A172 (cell line): ENCODE results near the gene MAP3K12. TPM values are rescaled to one million over a fixed set of nuclear protein-coding genes. Genes with fewer than 3 reads are reported as not detected.
"Not testable (repeated sequence)": the region's sequence is repeated elsewhere in the genome, so short reads cannot be mapped to it uniquely, and the experiment has no call there.

ENCODE experiments used
- DNase-seq: peaks from one replicate; pipeline ENCODE4 v3.0.0-alpha.2; 2015; ENCODE audit warnings: low spot score
- total RNA-seq: library from RNA; depleted of rRNA; stranded (reverse); fragments of >200 nt; shearing (Covaris generic); gene quantifications from 2 replicates; pipeline ENCODE4 v1.2.3, GENCODE V29; 2014

The MAP3K12 gene
- total RNA-seq, 1 experiment from 2014 or later, result 14.0 TPM

DNA sequence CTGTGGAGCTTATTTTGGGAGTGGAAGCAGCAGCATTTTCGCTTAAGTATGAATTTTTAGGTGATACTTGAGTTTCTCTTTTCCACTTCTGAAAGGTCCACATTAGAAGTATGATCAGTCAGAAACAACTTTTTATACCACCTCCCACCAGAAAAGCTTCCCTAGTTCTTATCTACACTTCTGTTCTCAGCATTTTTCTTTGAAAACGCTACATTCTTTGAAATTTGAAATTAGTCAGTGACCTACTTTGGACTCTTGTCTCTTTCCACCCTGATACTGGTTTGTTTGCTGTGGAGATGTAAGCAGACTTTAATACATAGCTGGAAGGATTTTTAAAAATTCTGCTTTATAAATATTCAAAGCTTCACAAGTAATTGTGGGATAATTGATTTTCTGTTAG lies 25.2 kb downstream of the MAP3K12 start:
- DNase-seq, result no peak

- DNase-seq, result no peak
Observed at GRCh38 chr12:53472056-53472582, 27.1 kb downstream of the MAP3K12 start.

DNA sequence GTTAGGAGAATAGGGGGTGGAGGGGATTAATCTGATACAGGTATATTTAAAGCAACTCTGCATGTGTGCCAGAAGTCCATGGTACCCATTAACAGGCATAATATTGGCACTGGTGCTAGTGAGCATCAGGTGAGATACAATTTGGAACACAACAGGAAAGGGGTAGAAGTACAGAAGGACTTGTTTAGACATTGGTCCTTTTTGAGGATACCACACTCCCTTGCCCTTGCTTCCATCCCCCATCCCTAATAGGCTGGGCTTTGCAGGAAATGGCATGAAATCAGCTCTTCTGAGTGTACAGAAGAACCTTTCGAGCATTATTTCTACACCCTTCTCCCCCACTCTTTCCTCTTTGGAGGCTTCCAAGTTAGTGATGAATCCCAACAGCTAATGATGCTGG lies 31.0 kb downstream of the MAP3K12 start:
- DNase-seq, result no peak

DNA sequence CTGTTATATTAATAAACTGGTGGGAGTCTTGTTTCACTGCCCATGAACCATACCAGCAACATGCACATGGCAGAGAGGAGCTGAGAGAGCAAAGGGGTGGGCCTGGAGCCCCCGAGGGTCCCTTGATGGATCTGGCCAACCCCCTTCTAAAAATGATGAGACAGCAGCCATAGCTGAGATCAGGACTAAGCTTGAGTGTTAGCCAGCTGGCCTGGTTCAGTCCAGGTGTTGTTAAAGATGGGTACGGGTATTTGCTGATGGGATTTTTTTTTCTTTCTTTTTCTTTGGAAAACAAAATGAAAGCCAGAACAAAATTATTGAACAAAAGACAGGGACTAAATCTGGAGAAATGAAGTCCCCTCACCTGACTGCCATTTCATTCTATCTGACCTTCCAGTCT lies 31.4 kb downstream of the MAP3K12 start:
- DNase-seq, result no peak

- no peak for DNase-seq
Observed at GRCh38 chr12:53467082-53467481, 32.2 kb downstream of the MAP3K12 start.

GRCh38 chr12:53466640-53467039 lies 32.6 kb downstream of the MAP3K12 start:
- DNase-seq, result no peak

GRCh38 chr12:53465679-53466078 lies 33.6 kb downstream of the MAP3K12 start:
- DNase-seq, result no peak

DNA sequence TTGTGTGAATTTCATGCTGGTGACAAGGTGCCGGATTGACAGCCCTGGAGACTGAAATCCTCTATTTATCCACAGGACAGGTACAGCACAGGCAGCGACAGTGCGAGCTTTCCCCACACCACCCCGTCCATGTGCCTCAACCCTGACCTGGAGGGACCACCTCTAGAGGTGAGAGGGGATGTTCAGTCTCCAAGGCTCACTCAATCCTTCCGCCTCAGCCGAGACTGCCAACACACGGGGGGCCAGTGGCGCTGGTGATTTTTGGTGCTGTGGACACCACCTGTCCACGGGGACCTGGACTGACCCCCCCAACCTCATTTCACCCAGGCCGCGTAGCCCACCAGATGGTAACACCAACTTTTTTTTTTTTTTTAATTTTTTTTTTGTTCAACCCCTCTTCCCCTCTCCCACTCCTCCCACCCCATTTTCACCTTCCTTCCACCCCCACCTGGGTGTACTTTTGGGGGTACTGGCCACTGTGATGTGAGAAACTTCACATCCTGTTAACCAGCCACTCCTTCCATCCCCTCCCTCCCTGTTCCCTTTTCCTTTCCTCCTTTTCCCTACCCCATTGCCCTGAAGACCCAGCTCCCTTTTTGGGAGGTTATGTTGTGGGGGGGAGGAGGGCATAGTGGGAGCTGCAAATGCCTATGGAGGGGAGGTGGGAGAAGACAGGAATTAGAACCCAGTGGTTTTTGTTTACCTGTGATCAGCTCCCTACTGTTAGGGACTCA lies 34.4 kb downstream of the MAP3K12 start:
- no peak for DNase-seq

DNA sequence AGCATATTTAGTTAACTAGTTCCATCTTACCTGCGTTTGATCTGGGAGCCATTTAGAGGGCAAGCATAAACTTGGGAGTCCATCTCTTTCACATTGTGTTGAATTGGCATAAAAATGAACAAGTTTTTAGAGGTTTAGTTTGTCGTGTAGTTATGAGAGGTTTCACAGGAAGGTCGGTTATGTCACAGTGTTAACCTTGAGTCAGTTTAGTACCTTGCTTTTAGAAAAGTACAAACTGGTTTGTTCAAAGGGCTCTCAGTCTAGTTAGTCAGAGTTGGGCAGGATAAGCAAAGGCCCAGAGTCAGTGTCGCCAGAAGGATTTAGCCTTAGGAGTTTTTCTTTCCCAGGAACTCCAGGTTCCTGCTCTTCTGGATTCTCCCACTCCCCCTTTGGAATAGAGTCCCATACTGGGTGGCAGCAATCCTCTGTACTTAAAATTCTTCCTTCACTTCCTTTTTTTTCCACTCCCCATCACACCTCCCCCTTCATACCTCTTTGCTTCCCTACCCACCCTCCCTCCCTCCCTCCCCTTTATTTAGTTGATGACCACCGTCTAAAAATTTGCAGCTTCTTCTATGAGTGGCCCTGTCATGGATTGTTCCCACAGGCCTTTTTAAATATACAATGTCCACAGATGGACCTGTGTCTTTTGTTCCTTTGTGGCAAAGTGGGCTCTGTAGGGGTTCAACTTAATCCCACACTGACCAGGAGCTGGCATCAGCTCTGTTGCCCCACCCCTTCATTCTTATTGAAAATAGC lies 35.3 kb downstream of the MAP3K12 start:
- no peak for DNase-seq

DNA sequence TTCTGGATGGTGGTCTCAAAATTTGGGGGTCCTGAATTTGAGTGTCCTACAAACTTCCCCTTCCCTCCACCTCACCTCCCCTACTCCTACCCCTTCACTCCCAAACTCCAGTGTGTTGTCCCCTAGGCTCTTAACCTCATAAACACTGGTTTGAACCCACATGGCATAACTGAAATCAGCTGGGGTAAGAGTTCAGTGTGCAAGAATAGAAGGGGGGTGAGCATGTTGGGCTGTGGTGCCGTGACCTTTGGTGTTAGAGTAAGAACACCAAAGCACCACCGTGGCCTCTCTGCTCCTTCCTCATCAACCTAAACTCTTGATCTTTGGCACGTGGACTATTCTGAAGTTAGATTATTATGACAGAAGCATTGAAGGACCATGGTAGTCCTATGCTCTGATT lies 36.3 kb downstream of the MAP3K12 start:
- DNase-seq, result no peak

GRCh38 chr12:53461591-53461990 lies 37.7 kb downstream of the MAP3K12 start:
- no peak for DNase-seq

GRCh38 chr12:53461059-53461458 lies 38.2 kb downstream of the MAP3K12 start:
- DNase-seq, result no peak

GRCh38 chr12:53459097-53459496 lies 40.2 kb downstream of the MAP3K12 start:
- no peak for DNase-seq

DNA sequence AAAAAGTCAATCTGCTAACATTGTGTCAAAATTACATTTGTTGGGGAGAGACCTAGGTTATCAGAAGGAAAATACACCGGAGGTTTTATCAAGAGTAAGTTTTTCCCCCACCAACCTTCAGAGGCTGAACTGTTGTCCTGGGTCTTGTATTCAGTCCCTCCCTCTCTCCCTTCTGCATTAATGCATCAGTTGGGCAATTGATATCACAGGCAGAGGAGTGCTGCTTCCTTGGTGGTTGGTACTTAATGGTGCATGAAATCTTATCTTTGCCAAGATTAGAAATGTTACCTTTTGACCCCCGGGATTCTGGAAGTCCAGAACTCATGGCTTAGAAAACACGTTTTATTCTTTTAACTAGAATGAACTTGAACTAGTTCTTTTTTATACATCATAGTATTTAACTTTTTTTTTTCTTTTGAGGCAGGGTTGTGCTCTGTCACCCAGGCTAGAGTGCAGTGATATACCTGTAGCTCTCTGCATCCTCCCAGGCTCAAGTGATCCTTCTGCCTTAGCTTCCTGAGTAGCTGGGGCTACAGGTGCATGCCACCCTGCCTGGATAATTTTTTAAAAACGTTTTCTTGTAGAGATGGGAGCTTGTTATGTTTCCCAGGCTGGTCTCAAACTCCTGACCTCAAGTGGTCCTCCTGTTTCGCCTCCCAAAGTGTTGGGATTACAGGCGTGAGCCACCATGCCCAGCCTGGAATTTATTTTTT lies 42.4 kb downstream of the MAP3K12 start:
- no peak for DNase-seq

- no peak for DNase-seq
Observed at GRCh38 chr12:53454707-53455106, 44.6 kb downstream of the MAP3K12 start.

GRCh38 chr12:53453953-53454640 lies 45.2 kb downstream of the MAP3K12 start:
- DNase-seq, result no peak

- peak; percentile 78 for DNase-seq
Observed at GRCh38 chr12:53452159-53453077, 46.8 kb downstream of the MAP3K12 start.

- peak; percentile 98 for DNase-seq
Observed at GRCh38 chr12:53451661-53452158, 47.5 kb downstream of the MAP3K12 start, which contains the start of gene PCBP2. TSS of gene PCBP2 (plus strand) at chr12:53452102. CDS start at chr12:53454801, 2,699 bp downstream.

DNA sequence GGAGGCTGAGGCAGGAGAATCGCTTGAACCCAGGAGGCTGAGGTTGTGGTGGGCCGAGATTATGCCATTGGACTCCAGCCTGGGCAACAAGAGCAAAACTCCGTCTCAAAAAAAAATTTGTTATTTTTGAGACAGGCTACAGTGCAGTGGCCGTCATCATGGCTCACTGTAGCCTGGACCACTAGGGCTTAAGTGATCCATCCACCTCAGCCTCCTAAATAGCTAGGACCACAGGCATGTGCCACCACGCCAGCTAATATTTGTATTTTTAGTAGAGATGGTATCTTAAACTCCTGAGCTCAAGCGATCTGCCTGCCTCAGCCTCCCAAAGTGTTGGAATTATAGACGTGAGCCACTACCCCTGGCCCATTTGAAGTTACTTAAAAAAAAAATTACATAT lies 48.3 kb downstream of the MAP3K12 start:
- DNase-seq, result no peak

DNA sequence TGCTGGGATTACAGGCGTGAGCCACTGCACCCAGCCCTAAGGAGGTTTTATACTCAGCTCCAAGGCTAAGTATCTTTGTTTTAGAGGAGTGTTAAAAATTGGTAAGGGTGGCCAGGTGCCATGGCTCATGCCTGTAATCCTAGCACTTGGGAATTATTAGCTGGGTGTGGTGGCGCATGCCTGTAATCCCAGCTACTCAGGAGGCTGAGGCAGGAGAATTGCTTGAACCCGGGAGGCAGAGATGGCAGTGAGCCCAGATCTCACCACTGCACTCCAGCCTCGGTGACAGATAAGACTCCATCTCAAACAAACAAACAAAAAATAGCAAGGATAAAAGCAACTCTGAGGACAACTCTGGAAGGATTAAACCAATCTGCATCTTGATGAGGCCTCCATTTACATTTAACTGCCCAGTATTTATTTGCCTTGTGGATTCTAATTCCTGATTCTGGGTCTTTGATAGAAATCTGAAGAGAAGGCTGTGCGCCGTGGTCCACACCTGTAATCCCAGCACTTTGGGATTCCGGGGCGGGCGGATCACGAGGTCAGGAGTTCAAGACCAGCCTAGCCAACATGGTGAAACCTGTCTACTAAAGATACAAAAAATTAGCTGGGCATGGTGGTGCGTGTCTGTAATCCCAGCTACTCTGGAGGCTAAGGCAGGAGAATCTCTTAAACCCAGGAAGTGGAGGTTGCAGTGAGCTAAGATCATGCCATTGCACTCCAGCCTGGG lies 54.5 kb downstream of the MAP3K12 start:
- not testable (repeated sequence) for DNase-seq
